DLD1 (cell line): ENCODE results near the gene CISTR.
"Not testable (repeated sequence)": the region's sequence is repeated elsewhere in the genome, so short reads cannot be mapped to it uniquely, and the experiment has no call there.

Experiments
- in situ Hi-C: cut with HindIII; loops from 2 replicates; pipeline ENCODE4 v1.10.0; 2017; ENCODE audit warnings: low sequenced_read_pairs

Gene CISTR

GRCh38 chr12:53766881-53767280, 15.1 kb upstream of the CISTR start:
- in situ Hi-C loops = no loop called here

GRCh38 chr12:53765891-53766290, 14.1 kb upstream of the CISTR start:
- in situ Hi-C loops = no loop called here

GRCh38 chr12:53764615-53765014, 12.8 kb upstream of the CISTR start:
- in situ Hi-C loops = no loop called here

GRCh38 chr12:53762793-53763192, 11.0 kb upstream of the CISTR start:
- in situ Hi-C loops = not testable (repeated sequence)

GRCh38 chr12:53761306-53761705, 9.5 kb upstream of the CISTR start:
- in situ Hi-C loops = no loop called here

- in situ Hi-C loops = no loop called here
Observed at GRCh38 chr12:53759261-53759660, 7.5 kb upstream of the CISTR start.

- in situ Hi-C loops = no loop called here
Observed at GRCh38 chr12:53758730-53759103, 6.9 kb upstream of the CISTR start.

- in situ Hi-C loops = no loop called here
Observed at GRCh38 chr12:53758081-53758729, 6.4 kb upstream of the CISTR start.

- in situ Hi-C loops = no loop called here
Observed at GRCh38 chr12:53757101-53757770, 5.5 kb upstream of the CISTR start.

- in situ Hi-C loops = no loop called here
Observed at GRCh38 chr12:53756300-53757100, 4.7 kb upstream of the CISTR start.

GRCh38 chr12:53755893-53756292, 4.1 kb upstream of the CISTR start:
- in situ Hi-C loops = no loop called here

GRCh38 chr12:53755451-53755891, 3.7 kb upstream of the CISTR start:
- in situ Hi-C loops = no loop called here

- in situ Hi-C loops = no loop called here
Observed at GRCh38 chr12:53754633-53755264, 3.0 kb upstream of the CISTR start.

GRCh38 chr12:53754188-53754585, 2.4 kb upstream of the CISTR start:
- in situ Hi-C loops = no loop called here

- in situ Hi-C loops = no loop called here
Observed at GRCh38 chr12:53752621-53753020, 842 bp upstream of the CISTR start.

GRCh38 chr12:53752192-53752601, 418 bp upstream of the CISTR start:
- in situ Hi-C loops = no loop called here

- in situ Hi-C loops = no loop called here
Observed at GRCh38 chr12:53750812-53751335, 905 bp downstream of the CISTR start.

- in situ Hi-C loops = no loop called here
Observed at GRCh38 chr12:53749986-53750811, 1.6 kb downstream of the CISTR start.

- in situ Hi-C loops = no loop called here
Observed at GRCh38 chr12:53748072-53748840, 3.5 kb downstream of the CISTR start.

GRCh38 chr12:53747095-53747494, 4.7 kb downstream of the CISTR start:
- in situ Hi-C loops = no loop called here
